Keratinocyte (primary cell): ENCODE results near the gene PTN. TPM values are rescaled to one million over a fixed set of nuclear protein-coding genes. Genes with fewer than 3 reads are reported as not detected.

Source experiments
- DNase-seq: peaks from one replicate; pipeline ENCODE4 v3.0.0-alpha.2; 2011; ENCODE audit warnings: low read depth, missing footprints, low spot score
- FAIRE-seq: peaks from 2 replicates; lab custom pipeline; 2011; peaks lifted over from hg19 to GRCh38; lab: Jason Lieb, UNC
- H2AFZ ChIP-seq: 2 replicates; pipeline ENCODE4 v1.6.0; 2012; ENCODE audit warnings: low read length, control low read depth, inconsistent platforms; ENCODE audit not compliant: control insufficient read depth
- H3K27ac ChIP-seq: 2 replicates; pipeline ENCODE4 v1.5.1; 2011; ENCODE audit warnings: low read length; ENCODE audit not compliant: control insufficient read depth, insufficient read depth
- H3K27me3 ChIP-seq: 3 replicates; pipeline ENCODE4 v1.6.0; 2011; ENCODE audit warnings: low read length; ENCODE audit not compliant: control insufficient read depth, insufficient read depth; ENCODE audit errors: extremely low read depth
- H3K36me3 ChIP-seq, 2 experiments: 2 replicates in 1 of 2; 3 replicates in 1 of 2; pipeline ENCODE4 v1.5.1; 2011; ENCODE audit warnings: low read length in 2 of 2, mild to moderate bottlenecking in 1 of 2; ENCODE audit not compliant: control insufficient read depth in 2 of 2, insufficient read depth in 2 of 2; ENCODE audit errors: extremely low read depth in 1 of 2
- H3K4me1 ChIP-seq: 3 replicates; pipeline ENCODE4 v1.5.1; 2011; ENCODE audit warnings: low read length; ENCODE audit not compliant: control insufficient read depth, insufficient read depth; ENCODE audit errors: extremely low read depth
- H3K4me2 ChIP-seq: 3 replicates; pipeline ENCODE4 v1.6.0; 2011; ENCODE audit warnings: low read depth, low read length; ENCODE audit not compliant: control insufficient read depth, insufficient read depth; ENCODE audit errors: extremely low read depth
- H3K4me3 ChIP-seq, 3 experiments: fragments of 200-600 bp in 1 of 3; sonication (generic) in 1 of 3; 2 replicates in 2 of 3; 3 replicates in 1 of 3; pipeline ENCODE4 v1.5.1; 2011 to 2016; ENCODE audit warnings: low read length in 3 of 3, mild to moderate bottlenecking in 3 of 3, control low read depth in 2 of 3, inconsistent platforms in 1 of 3, low read depth in 1 of 3, mixed read lengths in 1 of 3, mixed run types in 1 of 3, moderate library complexity in 1 of 3; ENCODE audit not compliant: control insufficient read depth in 2 of 3, insufficient read depth in 2 of 3; ENCODE audit errors: extremely low read depth in 1 of 3
- H3K79me2 ChIP-seq: 2 replicates; pipeline ENCODE4 v1.6.0; 2012; ENCODE audit warnings: low read length; ENCODE audit not compliant: control insufficient read depth, insufficient read depth
- H3K9ac ChIP-seq: 3 replicates; pipeline ENCODE4 v1.6.0; 2011; ENCODE audit warnings: low read length; ENCODE audit not compliant: control insufficient read depth, insufficient read depth; ENCODE audit errors: extremely low read depth
- H3K9me1 ChIP-seq: 3 replicates; pipeline ENCODE4 v1.6.0; 2011; ENCODE audit warnings: low read length; ENCODE audit not compliant: control insufficient read depth, insufficient read depth; ENCODE audit errors: extremely low read depth
- H3K9me3 ChIP-seq: 2 replicates; pipeline ENCODE4 v1.5.1; 2012; ENCODE audit warnings: low read depth, low read length; ENCODE audit not compliant: control insufficient read depth
- H4K20me1 ChIP-seq: 3 replicates; pipeline ENCODE4 v1.6.0; 2011; ENCODE audit warnings: low read length; ENCODE audit not compliant: control insufficient read depth, insufficient read depth; ENCODE audit errors: extremely low read depth
- CTCF ChIP-seq, 3 experiments: IDR thresholded peaks in 1 of 3; conservative IDR thresholded peaks in 1 of 3; optimal IDR thresholded peaks in 1 of 3; 2 replicates in 2 of 3; 3 replicates in 1 of 3; pipeline versions ENCODE3 to v1.5.1; 2011; ENCODE audit warnings: low read length in 3 of 3, mild to moderate bottlenecking in 3 of 3, moderate library complexity in 2 of 3, control low read depth in 1 of 3, inconsistent platforms in 1 of 3; ENCODE audit not compliant: insufficient read depth in 2 of 3; ENCODE audit errors: extremely low read depth in 1 of 3
- EZH2 ChIP-seq: IDR thresholded peaks from one replicate; pipeline ENCODE4 v1.6.1; 2012; ENCODE audit warnings: inconsistent platforms, mild to moderate bottlenecking, low read length, moderate library complexity
- dilution Hi-C: fragments of 300-500 bp; cut with MboI; formaldehyde crosslinking; loops from one replicate; pipeline ENCODE4 v1.7.0; 2020; ENCODE audit warnings: low sequenced_read_pairs; ENCODE audit not compliant: extremely low pct_ligation_motif_present
- polyA plus RNA-seq, 5 experiments: library from polyadenylated mRNA; depleted of rRNA in 3 of 5; stranded (reverse) in 3 of 5; stranded (forward) in 1 of 5; unstranded in 1 of 5; fragments of >200 nt; gene quantifications; 1 replicate in 1 of 5; 2 replicates in 3 of 5; 3 replicates in 1 of 5; pipeline versions ENCODE4 v1.2.1 to v1.2.3, GENCODE V29; 2011 to 2012; ENCODE audit warnings: missing spikeins in 2 of 5, low read depth in 1 of 5, low replicate concordance in 1 of 5

PTN gene
- polyA plus RNA-seq, 1 donor (not counting 4 experiments of a cell fraction or from before 2014, with no cell fraction given): not detected

GRCh38 chr7:137342265-137342664 lies 1.3 kb downstream of the PTN start:
- Histone ChIP-seq H3K36me3 (no peaks in the 10 kb centered on the region), H3K9me3 (no peaks in the 10 kb centered on the region), H3K4me1 (no peaks in the 10 kb centered on the region), H2AFZ (no peak overlapping the region), H4K20me1 (no peaks in the 10 kb centered on the region), H3K79me2 (no peaks in the 10 kb centered on the region), H3K9ac (no peak overlapping the region), H3K27me3 (no peaks in the 10 kb centered on the region), H3K4me3 (no peak overlapping the region), H3K27ac (no peak overlapping the region), H3K9me1 (no peaks in the 10 kb centered on the region), H3K4me2 (no peak overlapping the region)
- DNase-seq (no peak), FAIRE-seq (no peak)
- TF ChIP-seq CTCF (optimal IDR thresholded peaks at IDR 0.05 in 1 of 3, IDR thresholded peaks at IDR 0.05 in 1 of 3, conservative IDR thresholded peaks at IDR 0.05 in 1 of 3; ENCODE audit: extremely low read depth in 1 of 3, insufficient read depth in 2 of 3, low read length in 3 of 3): no peak
- TF ChIP-seq EZH2: no peak
- dilution Hi-C loops: no loop called here

- Histone ChIP-seq H3K27ac (no peak overlapping the region), H3K9me3 (no peaks in the 10 kb centered on the region), H3K4me1 (no peaks in the 10 kb centered on the region), H3K4me3 (no peak overlapping the region), H3K4me2 (no peak overlapping the region), H2AFZ (no peak overlapping the region), H3K36me3 (no peaks in the 10 kb centered on the region), H4K20me1 (no peaks in the 10 kb centered on the region), H3K79me2 (no peaks in the 10 kb centered on the region), H3K9me1 (no peaks in the 10 kb centered on the region), H3K27me3 (no peaks in the 10 kb centered on the region), H3K9ac (no peak overlapping the region)
- TF ChIP-seq EZH2 (no peak), CTCF (optimal IDR thresholded peaks at IDR 0.05 in 1 of 3, IDR thresholded peaks at IDR 0.05 in 1 of 3, conservative IDR thresholded peaks at IDR 0.05 in 1 of 3; ENCODE audit: extremely low read depth in 1 of 3, insufficient read depth in 2 of 3, low read length in 3 of 3) (no peak)
- dilution Hi-C loops: no loop called here
- no peak for FAIRE-seq
- no peak for DNase-seq
Observed at GRCh38 chr7:137337902-137338301, 5.6 kb downstream of the PTN start.
